GM18499 (cell line): ENCODE measurements around the gene PAXX.

Experiments
- ATAC-seq: cut with Tn5 transposase; IDR thresholded peaks from one replicate; pipeline ENCODE4 v1.9.1; 2021; ENCODE audit warnings: moderate number of reproducible peaks; ENCODE audit not compliant: insufficient read depth, unreplicated experiment

PAXX gene

GRCh38 chr9:136980669-136981478, 11.3 kb upstream of the PAXX start:
- ATAC-seq = no peak

- no peak for ATAC-seq
These were observed 10.5 kb upstream of the PAXX start for GRCh38 chr9:136981588-136982231.

- no peak for ATAC-seq
These were observed 9.8 kb upstream of the PAXX start, which contains the start of gene LCNL1 for GRCh38 chr9:136982232-136983051. TSS of gene LCNL1 (plus strand) at chr9:136982993. CDS start at chr9:136983587, 594 bp downstream.

- ATAC-seq = no peak
These were observed 9.1 kb upstream of the PAXX start for GRCh38 chr9:136983167-136983566.

GRCh38 chr9:136983656-136984314, 8.4 kb upstream of the PAXX start:
- no peak for ATAC-seq

- no peak for ATAC-seq
These were observed 7.7 kb upstream of the PAXX start for GRCh38 chr9:136984464-136985026.

- no peak for ATAC-seq
These were observed 7.1 kb upstream of the PAXX start for GRCh38 chr9:136985027-136985602.

- ATAC-seq = no peak
These were observed 6.4 kb upstream of the PAXX start for GRCh38 chr9:136985853-136986252.

- no peak for ATAC-seq
These were observed 3.4 kb upstream of the PAXX start for GRCh38 chr9:136988872-136989271.

GRCh38 chr9:136990242-136990911, 1.8 kb upstream of the PAXX start:
- ATAC-seq = no peak

GRCh38 chr9:136992819-136993369, 672 bp downstream of the PAXX start:
- ATAC-seq = no peak

- no peak for ATAC-seq
These were observed 2.1 kb downstream of the PAXX start for GRCh38 chr9:136994180-136994887.

GRCh38 chr9:136994888-136995230, 2.6 kb downstream of the PAXX start:
- ATAC-seq = no peak

- no peak for ATAC-seq
These were observed 3.1 kb downstream of the PAXX start for GRCh38 chr9:136995362-136995761.

GRCh38 chr9:136995772-136996311, 3.6 kb downstream of the PAXX start:
- ATAC-seq = no peak

GRCh38 chr9:136996361-136997292, 4.4 kb downstream of the PAXX start, which contains the start of gene CLIC3:
TSS of gene CLIC3 (minus strand) at chr9:136996568. CDS start at chr9:136996543, 25 bp downstream.
- ATAC-seq = no peak

GRCh38 chr9:136997371-136997770, 5.1 kb downstream of the PAXX start:
- ATAC-seq = no peak
